GM20000 (cell line): ENCODE measurements around the gene ZNF48.

Experiments used
- DNase-seq: peaks from one replicate; pipeline ENCODE4 v3.0.0; 2012; ENCODE audit warnings: low spot score
- CTCF ChIP-seq: IDR thresholded peaks from 2 replicates; pipeline ENCODE4 v1.5.1; 2012; ENCODE audit warnings: mild to moderate bottlenecking, control low read depth; ENCODE audit errors: extremely low read depth, missing control alignments

The ZNF48 gene

GRCh38 chr16:30395155-30395991, at the start of gene ZNF48:
TSS of gene ZNF48 (plus strand) at chr16:30395420. CDS start at chr16:30395795, 375 bp downstream.
- DNase-seq: peak; percentile 89
- TF ChIP-seq CTCF: peak; percentile 26

- TF ChIP-seq CTCF: no peak
These were observed 48.9 kb upstream of the ZNF48 start for GRCh38 chr16:30346286-30346685.

GRCh38 chr16:30348113-30348512, 47.1 kb upstream of the ZNF48 start:
- TF ChIP-seq CTCF: no peak
- DNase-seq: no peak

More at GRCh38 chr16:30346286-30346685, 48.9 kb upstream of the ZNF48 start:
- DNase-seq: no peak

GRCh38 chr16:30348929-30349328, 46.3 kb upstream of the ZNF48 start:
- DNase-seq: no peak
- TF ChIP-seq CTCF: no peak

- TF ChIP-seq CTCF: no peak
- DNase-seq: no peak
These were observed 45.5 kb upstream of the ZNF48 start for GRCh38 chr16:30349675-30350074.

GRCh38 chr16:30350134-30350871, 44.9 kb upstream of the ZNF48 start:
- peak; percentile 81 for DNase-seq
- TF ChIP-seq CTCF: no peak

GRCh38 chr16:30351001-30351441, 44.2 kb upstream of the ZNF48 start:
- DNase-seq: no peak

More at GRCh38 chr16:30351001-30351441, 44.2 kb upstream of the ZNF48 start:
- TF ChIP-seq CTCF: no peak
